BE2C (cell line): ENCODE measurements around the gene ODF4.

Experiments used
- DNase-seq: peaks from one replicate; pipeline ENCODE4 v3.0.0-alpha.2; 2020
- H3K27me3 ChIP-seq: fragments of 250-450 bp; sonication (Bioruptor Pico); 2 replicates; pipeline ENCODE4 v1.5.1; 2020; ENCODE audit warnings: mild to moderate bottlenecking
- H3K36me3 ChIP-seq: fragments of 250-450 bp; sonication (Bioruptor Pico); 2 replicates; pipeline ENCODE4 v1.5.1; 2020; ENCODE audit warnings: mild to moderate bottlenecking
- H3K4me1 ChIP-seq: fragments of 250-450 bp; sonication (Bioruptor Pico); 2 replicates; pipeline ENCODE4 v1.5.1; 2020
- H3K4me3 ChIP-seq: 2 replicates; pipeline ENCODE4 v1.5.1; 2011; ENCODE audit warnings: low read depth, low read length
- H3K9me3 ChIP-seq: fragments of 250-450 bp; sonication (Bioruptor Pico); 2 replicates; pipeline ENCODE4 v1.5.1; 2020
- CTCF ChIP-seq: IDR thresholded peaks from 2 replicates; pipeline ENCODE4 v1.5.1; 2012; ENCODE audit warnings: mild to moderate bottlenecking, low read depth, low read length

The ODF4 gene

DNA sequence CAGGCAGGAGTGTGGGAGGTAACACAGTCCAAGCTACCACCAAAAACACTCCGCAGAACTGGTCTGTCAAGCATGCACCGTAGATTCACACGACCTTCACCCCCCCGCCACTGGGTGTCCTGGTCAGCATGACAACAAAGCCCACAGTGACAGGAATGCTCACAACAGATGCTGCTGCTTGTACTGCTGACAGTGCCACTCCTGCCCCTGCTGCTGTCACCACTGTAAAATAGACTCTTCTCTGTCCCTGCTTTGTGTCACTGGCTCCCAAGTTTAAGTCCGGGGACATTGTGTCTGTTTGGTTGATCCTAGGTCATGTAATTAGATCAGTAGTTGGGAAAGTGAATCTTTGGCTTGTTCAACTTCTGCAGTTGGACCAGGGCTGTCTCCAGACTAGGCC, 7.0 kb upstream of the ODF4 start:
- H3K36me3 ChIP-seq: no peaks in the 10 kb centered on the region

DNA sequence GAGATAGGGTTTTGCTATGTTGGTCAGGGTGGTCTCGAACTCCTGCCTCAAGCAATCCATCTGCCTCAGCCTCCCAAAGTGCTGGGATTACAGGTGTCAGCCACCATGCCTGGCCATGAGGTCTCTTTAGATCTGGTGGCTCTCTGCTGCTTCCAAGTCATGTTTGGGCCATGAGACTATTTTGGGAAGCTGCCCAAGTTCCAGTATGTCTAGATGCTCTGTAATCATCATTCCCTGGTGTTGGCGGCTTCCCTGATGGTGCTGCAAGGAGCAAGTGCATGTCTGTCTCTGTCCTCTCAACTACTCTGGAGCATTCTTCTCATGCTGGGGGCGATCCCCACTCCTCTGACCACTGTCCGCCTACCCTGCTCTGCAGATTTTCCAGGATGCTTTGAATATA, 6.4 kb upstream of the ODF4 start:
- no peak for DNase-seq
- Histone ChIP-seq H3K4me1 (no peaks in the 10 kb centered on the region), H3K9me3 (no peaks in the 10 kb centered on the region), H3K27me3 (no peaks in the 10 kb centered on the region), H3K4me3 (no peak overlapping the region), H3K36me3 (no peaks in the 10 kb centered on the region)
- TF ChIP-seq CTCF: no peak

More for the DNA sequence above, 7.0 kb upstream of the ODF4 start:
- Histone ChIP-seq H3K4me1 (no peaks in the 10 kb centered on the region), H3K27me3 (no peaks in the 10 kb centered on the region), H3K4me3 (no peak overlapping the region), H3K9me3 (no peaks in the 10 kb centered on the region)
- TF ChIP-seq CTCF: no peak
- peak; percentile 24 for DNase-seq

- H3K4me3 ChIP-seq: no peak overlapping the region
- no peaks in the 10 kb centered on the region for H3K27me3 ChIP-seq
- no peaks in the 10 kb centered on the region for H3K4me1 ChIP-seq
- H3K36me3 ChIP-seq: no peaks in the 10 kb centered on the region
- H3K9me3 ChIP-seq: no peaks in the 10 kb centered on the region
- no peak for DNase-seq
- TF ChIP-seq CTCF: no peak
Measured at GRCh38 chr17:8337802-8338752, 1.6 kb upstream of the ODF4 start.

DNA sequence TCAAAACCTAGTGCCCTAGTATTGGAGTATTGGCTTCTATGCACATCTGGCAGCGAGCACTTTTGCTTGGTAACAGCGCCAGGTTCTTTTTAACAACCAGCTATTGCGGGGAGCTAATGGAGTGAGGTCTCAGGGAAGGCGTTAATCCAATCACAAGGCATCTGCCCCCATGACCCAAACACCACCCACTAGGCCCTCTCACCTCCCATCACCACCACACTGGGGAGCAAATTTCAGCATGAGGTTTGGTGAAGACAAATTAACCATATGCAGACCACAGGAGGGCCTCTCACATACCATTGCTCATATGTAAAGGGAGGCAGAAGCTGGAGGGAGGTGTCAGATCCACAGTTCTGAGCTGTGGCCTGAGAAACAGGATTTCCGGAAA, 893 bp upstream of the ODF4 start:
- no peaks in the 10 kb centered on the region for H3K27me3 ChIP-seq
- no peak for DNase-seq
- no peaks in the 10 kb centered on the region for H3K9me3 ChIP-seq
- no peaks in the 10 kb centered on the region for H3K4me1 ChIP-seq
- TF ChIP-seq CTCF: no peak
- H3K36me3 ChIP-seq: no peaks in the 10 kb centered on the region
- H3K4me3 ChIP-seq: no peak overlapping the region

DNA sequence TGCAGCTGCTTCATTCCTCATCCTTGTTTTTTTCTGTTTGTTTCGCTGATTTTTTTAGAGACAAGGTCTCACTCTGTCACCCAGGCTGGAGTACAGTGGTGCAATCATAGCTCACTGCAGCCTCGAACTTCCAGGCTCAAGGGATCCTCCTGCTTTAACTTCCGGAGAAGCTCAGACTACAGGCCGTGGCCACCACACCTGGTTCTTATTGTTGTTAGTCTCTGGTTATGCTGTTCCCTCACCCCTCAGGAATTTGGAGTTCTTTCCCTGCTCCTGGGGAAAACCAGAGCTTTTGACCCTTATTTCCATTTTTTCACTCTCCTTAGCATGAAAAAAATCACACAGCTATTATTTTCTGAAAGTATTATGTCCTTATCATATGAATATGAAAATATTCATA, 1.8 kb downstream of the ODF4 start:
- no peak for TF ChIP-seq CTCF
- Histone ChIP-seq H3K4me3 (no peak overlapping the region), H3K9me3 (no peaks in the 10 kb centered on the region), H3K4me1 (no peaks in the 10 kb centered on the region), H3K36me3 (no peaks in the 10 kb centered on the region), H3K27me3 (no peaks in the 10 kb centered on the region)
- no peak for DNase-seq

- no peaks in the 10 kb centered on the region for H3K27me3 ChIP-seq
- H3K9me3 ChIP-seq: no peaks in the 10 kb centered on the region
- H3K4me1 ChIP-seq: no peaks in the 10 kb centered on the region
- TF ChIP-seq CTCF: no peak
- no peak for DNase-seq
- no peak overlapping the region for H3K4me3 ChIP-seq
- no peaks in the 10 kb centered on the region for H3K36me3 ChIP-seq
Measured at GRCh38 chr17:8345052-8345690, 5.5 kb downstream of the ODF4 start.
